H9 (cell line): Measurements from ENCODE around the gene FAM83C. TPM values are rescaled to one million over a fixed set of nuclear protein-coding genes. Genes with fewer than 3 reads are reported as not detected.

Experiments used
- DNase-seq: peaks from one replicate; pipeline ENCODE4 v3.0.0-alpha.2; 2017
- H2AFZ ChIP-seq: one replicate; pipeline ENCODE4 v1.6.1; 2013; ENCODE audit warnings: mild to moderate bottlenecking, low read length, control low read depth, moderate library complexity
- H2AK5ac ChIP-seq: 2 replicates; pipeline ENCODE4 v1.6.1; 2013; ENCODE audit warnings: low read length, control low read depth, mixed read lengths; ENCODE audit not compliant: insufficient read length
- H2BK120ac ChIP-seq: one replicate; pipeline ENCODE4 v1.6.1; 2013; ENCODE audit warnings: low read depth, mild to moderate bottlenecking, low read length, control low read depth, inconsistent platforms; ENCODE audit not compliant: poor library complexity, severe bottlenecking
- H2BK12ac ChIP-seq: 2 replicates; pipeline ENCODE4 v1.6.1; 2013; ENCODE audit warnings: low read length, control low read depth, mixed read lengths, low read depth; ENCODE audit not compliant: insufficient read length
- H2BK15ac ChIP-seq: 2 replicates; pipeline ENCODE4 v1.6.1; 2013; ENCODE audit warnings: low read depth, low read length, control low read depth
- H2BK20ac ChIP-seq: one replicate; pipeline ENCODE4 v1.6.1; 2013; ENCODE audit warnings: low read depth, mild to moderate bottlenecking, low read length, control low read depth, inconsistent platforms; ENCODE audit not compliant: poor library complexity, severe bottlenecking
- H2BK5ac ChIP-seq: 2 replicates; pipeline ENCODE4 v1.6.1; 2013; ENCODE audit warnings: low read length, control low read depth, mixed read lengths; ENCODE audit not compliant: insufficient read length
- H3K14ac ChIP-seq: 2 replicates; pipeline ENCODE4 v1.6.1; 2013; ENCODE audit warnings: low read length, control low read depth; ENCODE audit not compliant: insufficient read depth
- H3K18ac ChIP-seq: 2 replicates; pipeline ENCODE4 v1.6.1; 2013; ENCODE audit warnings: low read depth, mild to moderate bottlenecking, mixed read lengths, low read length, control low read depth; ENCODE audit not compliant: insufficient read length
- H3K23ac ChIP-seq: 2 replicates; pipeline ENCODE4 v1.6.1; 2013; ENCODE audit warnings: low read length, control low read depth, mixed read lengths, low read depth; ENCODE audit not compliant: insufficient read length
- H3K23me2 ChIP-seq: 2 replicates; pipeline ENCODE4 v1.6.1; 2013; ENCODE audit warnings: low read depth, mild to moderate bottlenecking, mixed read lengths, low read length, control low read depth; ENCODE audit not compliant: insufficient read length, poor library complexity, severe bottlenecking
- H3K27ac ChIP-seq: 2 replicates; pipeline ENCODE4 v1.5.1; 2013; ENCODE audit warnings: low read length, control low read depth, mixed read lengths, low read depth; ENCODE audit not compliant: insufficient read length
- H3K27me3 ChIP-seq: 2 replicates; pipeline ENCODE4 v1.6.1; 2013; ENCODE audit warnings: low read length, control low read depth, inconsistent platforms; ENCODE audit not compliant: insufficient read depth
- H3K4ac ChIP-seq: 2 replicates; pipeline ENCODE4 v1.6.1; 2013; ENCODE audit warnings: low read depth, mild to moderate bottlenecking, control low read depth, inconsistent platforms, low read length, moderate library complexity
- H3K4me1 ChIP-seq: 2 replicates; pipeline ENCODE4 v1.6.1; 2013; ENCODE audit warnings: low read length, control low read depth, inconsistent platforms; ENCODE audit not compliant: insufficient read depth
- H3K4me2 ChIP-seq: 2 replicates; pipeline ENCODE4 v1.6.1; 2013; ENCODE audit warnings: low read length, control low read depth, mixed read lengths; ENCODE audit not compliant: insufficient read length, insufficient read depth
- H3K56ac ChIP-seq: 2 replicates; pipeline ENCODE4 v1.6.1; 2013; ENCODE audit warnings: low read depth, mild to moderate bottlenecking, mixed read lengths, low read length, control low read depth; ENCODE audit not compliant: insufficient read length
- H3K79me1 ChIP-seq: 2 replicates; pipeline ENCODE4 v1.6.1; 2013; ENCODE audit warnings: low read depth, mild to moderate bottlenecking, moderate library complexity, low read length, control low read depth, inconsistent platforms; ENCODE audit not compliant: insufficient read depth, poor library complexity, severe bottlenecking
- H3K79me2 ChIP-seq: 2 replicates; pipeline ENCODE4 v1.6.1; 2013; ENCODE audit warnings: low read length, control low read depth, inconsistent platforms; ENCODE audit not compliant: insufficient read depth
- H3K9ac ChIP-seq: 2 replicates; pipeline ENCODE4 v1.6.1; 2013; ENCODE audit warnings: low read length, control low read depth, mixed read lengths; ENCODE audit not compliant: insufficient read length; ENCODE audit errors: extremely low read depth
- H3K9me3 ChIP-seq: one replicate; pipeline ENCODE4 v1.6.1; 2013; ENCODE audit warnings: low read depth, low read length, inconsistent platforms; ENCODE audit not compliant: control insufficient read depth
- H3T11ph ChIP-seq: one replicate; pipeline ENCODE4 v1.6.1; 2013; ENCODE audit warnings: mild to moderate bottlenecking, low read length, control low read depth, inconsistent platforms
- H4K20me1 ChIP-seq: one replicate; pipeline ENCODE4 v1.6.1; 2013; ENCODE audit not compliant: control insufficient read depth, insufficient read length, insufficient read depth
- H4K5ac ChIP-seq: 2 replicates; pipeline ENCODE4 v1.6.1; 2013; ENCODE audit warnings: low read depth, mild to moderate bottlenecking, mixed read lengths, low read length, control low read depth; ENCODE audit not compliant: insufficient read length
- H4K8ac ChIP-seq: replicated peaks from 2 replicates; pipeline ENCODE4 v1.6.1; 2013; ENCODE audit warnings: low read length, control low read depth, mixed read lengths, low read depth; ENCODE audit not compliant: insufficient read length
- H4K91ac ChIP-seq: 2 replicates; pipeline ENCODE4 v1.6.1; 2013; ENCODE audit warnings: low read depth, mild to moderate bottlenecking, moderate library complexity, mixed read lengths, low read length, control low read depth; ENCODE audit not compliant: insufficient read length
- H3K27ac Mint-ChIP-seq, 3 experiments: 2 replicates in 2 of 3; 3 replicates in 1 of 3; pipeline ENCODE4 v1.8.0; 2020 to 2021; ENCODE audit warnings: mixed read lengths in 3 of 3, mild to moderate bottlenecking in 1 of 3, moderate library complexity in 1 of 3
- H3K27me3 Mint-ChIP-seq: 2 replicates; pipeline ENCODE4 v1.8.0; 2021; ENCODE audit warnings: low read depth, mild to moderate bottlenecking, moderate library complexity, mixed read lengths
- H3K36me3 Mint-ChIP-seq, 3 experiments: 2 replicates in 2 of 3; 3 replicates in 1 of 3; pipeline ENCODE4 v1.8.0; 2020 to 2021; ENCODE audit warnings: low read depth in 3 of 3, mixed read lengths in 3 of 3; ENCODE audit not compliant: insufficient read depth in 1 of 3
- H3K4me1 Mint-ChIP-seq, 2 experiments: 2 replicates each; pipeline ENCODE4 v1.8.0; 2020; ENCODE audit warnings: mixed read lengths in 2 of 2
- H3K4me3 Mint-ChIP-seq, 2 experiments: 2 replicates in 1 of 2; 3 replicates in 1 of 2; pipeline ENCODE4 v1.8.0; 2020 to 2021; ENCODE audit warnings: mild to moderate bottlenecking in 2 of 2, mixed read lengths in 2 of 2, moderate library complexity in 1 of 2
- H3K9me3 Mint-ChIP-seq, 2 experiments: 2 replicates in 1 of 2; 3 replicates in 1 of 2; pipeline ENCODE4 v1.8.0; 2020; ENCODE audit warnings: mild to moderate bottlenecking in 2 of 2, mixed read lengths in 2 of 2, moderate library complexity in 1 of 2
- WGBS: extraction: QIAGEN DNeasy Blood & Tissue Kit; methylation state at CpG from one replicate; pipeline ENCODE4 v1.1.7; 2013; ENCODE audit warnings: missing lambda C conversion rate, low lambda C conversion rate, mixed read lengths; ENCODE audit not compliant: insufficient read length; ENCODE audit errors: extremely low coverage; 5-methylcytosine and 5-hydroxymethylcytosine counted together
- total RNA-seq: library from RNA; stranded (reverse); gene quantifications from 2 replicates; pipeline ENCODE4 v1.2.1, GENCODE V29; 2021
- TF ChIP-seq, protein P1 (sequence below): fragments of 200-600 bp; sonication (generic); conservative IDR thresholded peaks from 3 replicates; pipeline ENCODE4 v1.8.0; 2021; ENCODE audit warnings: antibody characterized with exemption, mild to moderate bottlenecking

FAM83C gene
- total RNA-seq, 1 experiment from 2014 or later: not detected

DNA sequence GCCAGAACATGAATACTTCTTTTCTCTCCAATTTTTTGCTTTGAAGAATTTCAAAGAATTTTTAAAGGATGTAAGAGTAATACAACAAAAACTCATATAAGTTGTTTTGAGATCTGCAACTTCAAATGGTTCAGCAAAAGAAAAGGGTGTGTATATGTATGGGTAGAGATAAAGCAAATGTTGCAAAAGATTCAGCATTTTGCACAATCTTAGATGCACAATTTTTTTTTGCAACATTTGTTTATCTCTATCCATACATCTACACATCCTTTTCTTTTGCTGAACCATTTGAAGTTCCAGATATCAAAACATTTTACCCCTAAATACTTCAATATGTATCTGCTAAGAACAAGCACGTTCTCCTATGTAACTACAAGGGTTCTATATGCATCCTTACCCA is 47.4 kb upstream of the FAM83C start:
- no peak for DNase-seq
- Mint-ChIP-seq H3K4me1 (0 out of 4 replicates have a peak, but pooled peaks cover 0 to 2% of the 10 kb centered on the region in 2 experiments), H3K9me3 (no peaks in the 10 kb centered on the region), H3K27ac (no peak overlapping the region), H3K4me3 (no peak overlapping the region), H3K27me3 (no peaks in the 10 kb centered on the region), H3K36me3 (peaks cover 0 to 14% (median 0%) of the 10 kb centered on the region in 3 experiments; a peak in 1 of 7 replicates)
- Histone ChIP-seq H4K5ac (no peak overlapping the region), H3K23me2 (no peaks in the 10 kb centered on the region), H3K79me1 (no peaks in the 10 kb centered on the region), H3K4me2 (no peak overlapping the region), H2AK5ac (no peak overlapping the region), H3K4me1 (no peaks in the 10 kb centered on the region), H2BK120ac (no peak overlapping the region), H4K91ac (no peak overlapping the region), H2BK15ac (no peak overlapping the region), H4K8ac (no peak overlapping the region), H4K20me1 (no peaks in the 10 kb centered on the region), H3K18ac (no peak overlapping the region), H3T11ph (no peak overlapping the region), H2BK5ac (no peak overlapping the region), H3K9ac (no peak overlapping the region), H3K23ac (no peak overlapping the region), H3K27ac (no peak overlapping the region), H3K4ac (no peak overlapping the region), H3K14ac (no peak overlapping the region), H2BK12ac (no peak overlapping the region), H2BK20ac (no peak overlapping the region), H3K9me3 (no peaks in the 10 kb centered on the region), H3K56ac (no peak overlapping the region), H3K27me3 (no peaks in the 10 kb centered on the region), H3K79me2 (no peaks in the 10 kb centered on the region), H2AFZ (no peak overlapping the region)
- TF ChIP-seq, protein P1, sequence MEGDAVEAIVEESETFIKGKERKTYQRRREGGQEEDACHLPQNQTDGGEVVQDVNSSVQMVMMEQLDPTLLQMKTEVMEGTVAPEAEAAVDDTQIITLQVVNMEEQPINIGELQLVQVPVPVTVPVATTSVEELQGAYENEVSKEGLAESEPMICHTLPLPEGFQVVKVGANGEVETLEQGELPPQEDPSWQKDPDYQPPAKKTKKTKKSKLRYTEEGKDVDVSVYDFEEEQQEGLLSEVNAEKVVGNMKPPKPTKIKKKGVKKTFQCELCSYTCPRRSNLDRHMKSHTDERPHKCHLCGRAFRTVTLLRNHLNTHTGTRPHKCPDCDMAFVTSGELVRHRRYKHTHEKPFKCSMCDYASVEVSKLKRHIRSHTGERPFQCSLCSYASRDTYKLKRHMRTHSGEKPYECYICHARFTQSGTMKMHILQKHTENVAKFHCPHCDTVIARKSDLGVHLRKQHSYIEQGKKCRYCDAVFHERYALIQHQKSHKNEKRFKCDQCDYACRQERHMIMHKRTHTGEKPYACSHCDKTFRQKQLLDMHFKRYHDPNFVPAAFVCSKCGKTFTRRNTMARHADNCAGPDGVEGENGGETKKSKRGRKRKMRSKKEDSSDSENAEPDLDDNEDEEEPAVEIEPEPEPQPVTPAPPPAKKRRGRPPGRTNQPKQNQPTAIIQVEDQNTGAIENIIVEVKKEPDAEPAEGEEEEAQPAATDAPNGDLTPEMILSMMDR: no peak
- WGBS: no CpG with 5 or more reads among the region's 1 CpG
